Measurements from ENCODE around the gene GFRA1. TPM values are rescaled to one million over a fixed set of nuclear protein-coding genes. Genes with fewer than 3 reads are reported as not detected.

Gene GFRA1
- polyA plus RNA-seq, 3 donors = not detected

DNA sequence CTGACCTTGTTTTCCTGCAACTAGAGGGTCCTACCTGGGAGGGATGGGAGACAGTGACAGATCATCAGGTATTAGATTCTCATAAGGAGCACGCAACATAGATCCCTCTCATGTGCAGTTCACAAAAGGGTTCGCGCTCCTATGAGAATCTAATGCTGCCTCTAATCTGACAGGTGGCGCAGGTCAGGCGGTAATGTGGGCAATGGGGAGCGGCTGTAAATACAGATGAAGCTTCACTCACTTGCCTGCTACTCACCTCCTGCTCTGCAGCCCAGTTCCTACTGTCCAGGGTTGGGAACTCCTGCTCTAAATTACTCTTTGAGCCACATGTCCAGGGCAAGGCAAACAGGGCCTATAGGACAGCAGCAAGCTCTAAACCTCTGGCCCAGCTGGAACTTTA is 46.2 kb downstream of the GFRA1 start:
- Histone ChIP-seq H3K27me3 (ENCODE audit: control insufficient read depth in 2 of 2, insufficient read depth in 2 of 2, low read length in 2 of 2) (no peaks in the 10 kb centered on the region), H3K4me3 (replicated peaks in 1 of 3; ENCODE audit: low read depth in 2 of 3, low read length in 3 of 3) (no peak overlapping the region), H3K79me2 (ENCODE audit: insufficient read depth, low read length) (no peaks in the 10 kb centered on the region), H3K4me1 (ENCODE audit: control insufficient read depth in 1 of 2, insufficient read depth in 2 of 2, low read length in 2 of 2) (no peaks in the 10 kb centered on the region), H2AFZ (ENCODE audit: insufficient read depth, low read depth, low read length, poor library complexity, severe bottlenecking) (no peak overlapping the region), H4K20me1 (ENCODE audit: insufficient read depth, low read length) (no peaks in the 10 kb centered on the region), H3K9ac (ENCODE audit: insufficient read depth, low read length, poor library complexity, severe bottlenecking) (no peak overlapping the region), H3K27ac (ENCODE audit: low read depth in 1 of 2, low read length in 2 of 2) (no peak overlapping the region), H3K9me3 (replicated peaks in 1 of 2; ENCODE audit: control insufficient read depth in 1 of 2, insufficient read depth in 1 of 2, low read length in 2 of 2) (no peaks in the 10 kb centered on the region), H3K36me3 (replicated peaks in 1 of 2; ENCODE audit: control insufficient read depth in 1 of 2, insufficient read depth in 2 of 2, low read length in 2 of 2) (no peaks in the 10 kb centered on the region), H3K4me2 (replicated peaks; ENCODE audit: extremely low read depth, low read length, poor library complexity, severe bottlenecking) (no peak overlapping the region)
- Mint-ChIP-seq H3K4me3 (no peak overlapping the region), H3K4me1 (no peaks in the 10 kb centered on the region), H3K27me3 (ENCODE audit: low read depth in 3 of 3) (peaks cover 0 to 4% (median 1%) of the 10 kb centered on the region in 3 donors), H3K36me3 (no peaks in the 10 kb centered on the region), H3K9me3 (peaks cover 0 to 4% (median 0%) of the 10 kb centered on the region in 7 donors), H3K27ac (no peak overlapping the region)
- no peak for DNase-seq
- 97% methylated on average over 4 of the region's 6 CpGs for WGBS (ENCODE audit: insufficient coverage)
- TF ChIP-seq, protein P1, sequence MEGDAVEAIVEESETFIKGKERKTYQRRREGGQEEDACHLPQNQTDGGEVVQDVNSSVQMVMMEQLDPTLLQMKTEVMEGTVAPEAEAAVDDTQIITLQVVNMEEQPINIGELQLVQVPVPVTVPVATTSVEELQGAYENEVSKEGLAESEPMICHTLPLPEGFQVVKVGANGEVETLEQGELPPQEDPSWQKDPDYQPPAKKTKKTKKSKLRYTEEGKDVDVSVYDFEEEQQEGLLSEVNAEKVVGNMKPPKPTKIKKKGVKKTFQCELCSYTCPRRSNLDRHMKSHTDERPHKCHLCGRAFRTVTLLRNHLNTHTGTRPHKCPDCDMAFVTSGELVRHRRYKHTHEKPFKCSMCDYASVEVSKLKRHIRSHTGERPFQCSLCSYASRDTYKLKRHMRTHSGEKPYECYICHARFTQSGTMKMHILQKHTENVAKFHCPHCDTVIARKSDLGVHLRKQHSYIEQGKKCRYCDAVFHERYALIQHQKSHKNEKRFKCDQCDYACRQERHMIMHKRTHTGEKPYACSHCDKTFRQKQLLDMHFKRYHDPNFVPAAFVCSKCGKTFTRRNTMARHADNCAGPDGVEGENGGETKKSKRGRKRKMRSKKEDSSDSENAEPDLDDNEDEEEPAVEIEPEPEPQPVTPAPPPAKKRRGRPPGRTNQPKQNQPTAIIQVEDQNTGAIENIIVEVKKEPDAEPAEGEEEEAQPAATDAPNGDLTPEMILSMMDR (IDR thresholded peaks at IDR 0.05) = no peak
- intact Hi-C loops (cut with micrococcal nuclease) = no loop called here

DNA sequence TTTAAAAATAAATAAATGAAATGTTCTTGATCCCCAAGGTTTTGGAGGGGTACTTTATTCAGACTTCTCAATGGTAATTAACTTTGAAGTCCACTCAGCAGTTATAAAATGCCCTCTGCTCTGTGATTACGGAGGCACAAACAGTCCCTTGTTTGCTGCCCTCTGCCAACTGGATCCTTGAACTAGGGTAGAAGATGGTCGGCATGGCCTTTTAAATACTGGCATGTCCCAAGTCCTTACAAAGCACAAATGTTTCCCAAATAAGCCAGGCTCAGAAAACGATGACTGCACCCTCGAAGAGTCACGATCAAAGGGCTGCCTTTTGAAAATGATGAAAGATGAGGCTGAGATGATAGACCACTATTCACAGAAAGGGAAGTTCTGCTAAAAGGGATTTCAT is 47.0 kb downstream of the GFRA1 start:
- no peak for DNase-seq
- H3K9me3 Mint-ChIP-seq = peaks cover 0 to 4% (median 0%) of the 10 kb centered on the region in 7 donors
- H3K4me2 ChIP-seq (replicated peaks; ENCODE audit: extremely low read depth, low read length, poor library complexity, severe bottlenecking) = no peak overlapping the region
- H4K20me1 ChIP-seq (ENCODE audit: insufficient read depth, low read length) = no peaks in the 10 kb centered on the region
- H3K4me1 ChIP-seq (ENCODE audit: control insufficient read depth in 1 of 2, insufficient read depth in 2 of 2, low read length in 2 of 2) = no peaks in the 10 kb centered on the region
- no peak overlapping the region for H3K4me3 Mint-ChIP-seq
- H3K4me3 ChIP-seq (replicated peaks in 1 of 3; ENCODE audit: low read depth in 2 of 3, low read length in 3 of 3) = no peak overlapping the region
- no peaks in the 10 kb centered on the region for H3K36me3 ChIP-seq (replicated peaks in 1 of 2; ENCODE audit: control insufficient read depth in 1 of 2, insufficient read depth in 2 of 2, low read length in 2 of 2)
- H3K36me3 Mint-ChIP-seq = no peaks in the 10 kb centered on the region
- no peaks in the 10 kb centered on the region for H3K4me1 Mint-ChIP-seq
- no peak overlapping the region for H2AFZ ChIP-seq (ENCODE audit: insufficient read depth, low read depth, low read length, poor library complexity, severe bottlenecking)
- H3K27ac Mint-ChIP-seq = no peak overlapping the region
- H3K9me3 ChIP-seq (replicated peaks in 1 of 2; ENCODE audit: control insufficient read depth in 1 of 2, insufficient read depth in 1 of 2, low read length in 2 of 2) = no peaks in the 10 kb centered on the region
- WGBS (ENCODE audit: insufficient coverage) = 90% methylated on average over 2 of the region's 5 CpGs
- no peaks in the 10 kb centered on the region for H3K79me2 ChIP-seq (ENCODE audit: insufficient read depth, low read length)
- no peak overlapping the region for H3K27ac ChIP-seq (ENCODE audit: low read depth in 1 of 2, low read length in 2 of 2)
- H3K27me3 ChIP-seq (ENCODE audit: control insufficient read depth in 2 of 2, insufficient read depth in 2 of 2, low read length in 2 of 2) = no peaks in the 10 kb centered on the region
- TF ChIP-seq, protein P1 (IDR thresholded peaks at IDR 0.05) = no peak
- intact Hi-C loops (cut with micrococcal nuclease) = no loop called here
- H3K27me3 Mint-ChIP-seq (ENCODE audit: low read depth in 3 of 3) = peaks cover 0 to 4% (median 3%) of the 10 kb centered on the region in 3 donors
- no peak overlapping the region for H3K9ac ChIP-seq (ENCODE audit: insufficient read depth, low read length, poor library complexity, severe bottlenecking)

Data from CD14-positive monocyte (primary cell).